ENCODE data around the gene ASB2. TPM values are rescaled to one million over a fixed set of nuclear protein-coding genes. Genes with fewer than 3 reads are reported as not detected.

Gene ASB2
- total and polyA plus RNA-seq, 2 of the 13 experiments (the other 11 are each of a cell fraction or from before 2014, with no cell fraction given) = 0.82 to 4.1 TPM

DNA sequence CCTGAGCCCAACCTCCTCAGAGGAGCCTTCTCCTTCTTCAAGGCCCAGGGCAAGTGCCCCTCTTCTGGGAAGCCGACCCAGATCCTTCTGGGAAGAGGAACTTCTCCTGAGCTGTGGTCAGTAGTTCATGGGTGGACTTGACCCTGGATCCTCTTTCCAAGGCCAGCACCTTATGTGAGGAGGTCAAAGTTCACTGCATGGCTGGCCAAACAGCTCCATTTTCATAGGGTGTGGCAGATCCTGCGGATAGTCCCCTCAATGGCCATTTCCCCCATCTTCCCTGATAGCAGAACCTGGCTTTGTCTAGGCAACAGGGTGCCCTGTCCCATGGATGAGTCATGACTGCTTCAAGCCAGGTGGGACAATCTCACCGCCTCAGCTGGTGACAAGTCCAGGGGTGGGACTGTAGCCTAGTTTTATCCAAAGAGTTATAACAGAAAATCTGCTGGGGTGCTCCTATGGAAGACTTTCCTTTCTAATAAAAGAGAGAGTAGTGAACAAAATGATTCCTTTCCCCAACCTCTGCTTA, 10.4 kb downstream of the ASB2 start:
- peaks cover 49% of the 10 kb centered on the region for H3K4me1 ChIP-seq (ENCODE audit: insufficient read depth, low read length)
- no peak for ATAC-seq
- H3K9me3 ChIP-seq (ENCODE audit: low read length) = no peaks in the 10 kb centered on the region
- H3K4me3 ChIP-seq (replicated peaks in 1 of 3; ENCODE audit: insufficient read depth in 1 of 3, low read depth in 2 of 3, low read length in 3 of 3) = no peak overlapping the region
- no peak overlapping the region for H2AFZ ChIP-seq (ENCODE audit: low read length)
- ChIA-PET POLR2A (interaction anchor here (1.0 to 1.6 kb wide), 5 partner anchors 9 to 423 kb away, joined by 3 to 5 read pairs (median 3); partner anchors contain the start of gene SERPINA1), CTCF (ENCODE audit: low intra/inter-chr PET ratio, low total read pairs) (no interaction called here)
- FAIRE-seq = no peak
- no peaks in the 10 kb centered on the region for H4K20me1 ChIP-seq (ENCODE audit: insufficient read depth, low read length)
- H3K4me2 ChIP-seq (ENCODE audit: low read depth, low read length) = peak overlapping the region; percentile 20; the same call in 1 of the 2 replicates
- 29% methylated on average over 1 of the region's 3 CpGs for WGBS (ENCODE audit: low lambda C conversion rate)
- no peak overlapping the region for H3K27ac ChIP-seq (ENCODE audit: extremely low read length, insufficient read depth, low read length)
- no peaks in the 10 kb centered on the region for H3K36me3 ChIP-seq (replicated peaks in 1 of 2; ENCODE audit: control insufficient read depth in 1 of 2, insufficient read depth in 2 of 2, low read length in 2 of 2)
- in situ Hi-C loops (cut with HindIII; ENCODE audit: extremely low pct_ligation_motif_present, low pct_unique_long_range_greater_than_20kb) = no loop called here
- TF ChIP-seq RARA (CRISPR knock-in tag; IDR thresholded peaks at IDR 0.05) (0 out of 2 replicates have a peak, but pooled peaks have one; percentile 6), FOSL2 (CRISPR knock-in tag; IDR thresholded peaks at IDR 0.05) (peak; percentile 69), ZNF891 (CRISPR knock-in tag; IDR thresholded peaks at IDR 0.05) (no peak), HNF4A (CRISPR knock-in tag; IDR thresholded peaks at IDR 0.05) (peak; percentile 32), PTBP1 (IDR thresholded peaks at IDR 0.05; ENCODE audit: low read depth, low read length, poor library complexity, severe bottlenecking) (no peak), NR2F1 (CRISPR knock-in tag; IDR thresholded peaks at IDR 0.05) (0 out of 4 replicates have a peak, but pooled peaks of 1 of the 2 experiments have one; percentile 21), NR2C2 (CRISPR knock-in tag; IDR thresholded peaks at IDR 0.05; ENCODE audit: borderline replicate concordance) (peak; percentile 51; the same call in 1 of the 2 replicates), JUNB (CRISPR knock-in tag; IDR thresholded peaks at IDR 0.05; ENCODE audit: borderline replicate concordance) (no peak), SAFB2 (CRISPR knock-in tag; IDR thresholded peaks at IDR 0.05; ENCODE audit: borderline replicate concordance, low read depth) (no peak)
- intact Hi-C loops (cut with micrococcal nuclease; ENCODE audit: unreplicated experiment) = no loop called here
- H3K27me3 ChIP-seq (ENCODE audit: control insufficient read depth in 1 of 2, insufficient read depth in 2 of 2, low read length in 2 of 2) = peaks cover 1 to 10% of the 10 kb centered on the region in 2 experiments; a peak in 3 of 5 replicates
- H3K79me2 ChIP-seq (ENCODE audit: insufficient read depth, low read length) = no peaks in the 10 kb centered on the region
- H3K9ac ChIP-seq (ENCODE audit: insufficient read depth, low read depth, low read length) = no peak overlapping the region
- BruUV-seq (replicated peaks) = no TSS peak
- no peak for DNase-seq (ENCODE audit: low spot score)
